ENCODE data around the gene SLC37A4.

The SLC37A4 gene

DNA sequence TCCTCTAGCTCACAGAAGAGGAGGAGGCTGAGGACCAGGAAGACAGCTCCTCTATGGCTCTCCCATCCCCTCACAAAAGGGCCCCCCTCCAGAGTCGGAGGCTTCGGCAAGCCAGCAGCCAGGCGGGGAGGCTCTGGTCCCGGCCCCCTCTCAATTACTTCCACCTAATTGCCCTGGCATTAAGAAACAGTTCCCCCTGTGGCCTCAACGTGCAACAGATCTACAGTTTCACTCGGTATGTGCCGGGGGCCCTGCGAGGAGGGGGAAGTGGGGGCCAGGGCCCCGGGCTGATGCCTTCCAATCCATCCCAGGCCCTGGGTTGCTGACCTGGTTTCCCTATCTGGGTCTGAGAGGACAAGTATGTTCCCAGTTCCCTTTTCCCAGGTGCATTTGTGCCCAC, 51.2 kb downstream of the SLC37A4 start:
- in situ Hi-C loops (cut with MboI; ENCODE audit: low sequenced_read_pairs), result no loop called here

DNA sequence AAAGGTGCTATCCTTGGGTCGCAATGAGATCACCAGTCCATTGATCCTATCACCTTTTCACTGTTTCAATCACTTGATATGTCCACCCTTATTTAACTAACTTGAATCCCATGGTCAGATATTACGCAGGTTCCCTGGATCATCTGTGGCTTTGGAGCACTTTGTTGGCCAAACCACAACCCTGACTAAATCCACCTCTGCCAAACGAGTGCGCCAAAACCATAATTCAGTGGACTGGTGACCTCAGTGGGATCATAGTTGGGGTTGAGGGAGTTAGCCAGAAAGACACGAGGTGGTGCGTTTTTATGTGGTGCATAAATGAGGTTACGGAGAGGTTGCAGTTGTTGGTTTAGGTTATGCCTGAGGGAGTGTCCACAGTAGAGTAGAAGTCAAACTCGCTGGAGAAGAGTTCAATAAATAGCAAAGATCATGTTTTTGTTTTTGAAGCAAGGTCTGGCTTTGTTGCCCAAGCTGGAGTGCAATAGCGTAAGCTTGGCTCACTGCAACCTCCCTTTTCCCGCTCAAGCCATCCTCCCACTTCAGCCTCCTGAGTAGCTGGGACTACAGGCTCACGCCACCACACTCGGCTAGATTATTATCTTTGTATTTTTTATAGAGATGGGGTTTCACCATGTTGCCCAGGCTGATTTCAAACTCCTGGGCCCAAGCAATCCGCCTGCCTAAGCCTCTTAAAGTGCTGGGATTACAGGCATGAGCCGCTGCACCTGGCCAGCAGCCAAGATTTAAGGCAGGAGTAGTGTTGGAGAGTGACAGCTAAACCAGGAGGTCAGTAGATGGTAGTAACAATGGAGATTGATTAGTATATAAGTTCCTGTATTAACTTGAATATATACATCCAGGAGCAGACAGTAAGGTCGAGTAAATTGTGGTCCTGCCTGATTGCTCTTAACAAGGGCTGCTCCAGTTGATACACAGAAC, 54.6 kb downstream of the SLC37A4 start:
- in situ Hi-C loops (cut with MboI; ENCODE audit: low sequenced_read_pairs), result no loop called here
